ENCODE results near the gene DUS1L. TPM values are rescaled to one million over a fixed set of nuclear protein-coding genes. Genes with fewer than 3 reads are reported as not detected.

DUS1L gene
- polyA plus RNA-seq, 2 of the 4 experiments (the other 2 are of a cell fraction) = 48.1 to 83.6 TPM

DNA sequence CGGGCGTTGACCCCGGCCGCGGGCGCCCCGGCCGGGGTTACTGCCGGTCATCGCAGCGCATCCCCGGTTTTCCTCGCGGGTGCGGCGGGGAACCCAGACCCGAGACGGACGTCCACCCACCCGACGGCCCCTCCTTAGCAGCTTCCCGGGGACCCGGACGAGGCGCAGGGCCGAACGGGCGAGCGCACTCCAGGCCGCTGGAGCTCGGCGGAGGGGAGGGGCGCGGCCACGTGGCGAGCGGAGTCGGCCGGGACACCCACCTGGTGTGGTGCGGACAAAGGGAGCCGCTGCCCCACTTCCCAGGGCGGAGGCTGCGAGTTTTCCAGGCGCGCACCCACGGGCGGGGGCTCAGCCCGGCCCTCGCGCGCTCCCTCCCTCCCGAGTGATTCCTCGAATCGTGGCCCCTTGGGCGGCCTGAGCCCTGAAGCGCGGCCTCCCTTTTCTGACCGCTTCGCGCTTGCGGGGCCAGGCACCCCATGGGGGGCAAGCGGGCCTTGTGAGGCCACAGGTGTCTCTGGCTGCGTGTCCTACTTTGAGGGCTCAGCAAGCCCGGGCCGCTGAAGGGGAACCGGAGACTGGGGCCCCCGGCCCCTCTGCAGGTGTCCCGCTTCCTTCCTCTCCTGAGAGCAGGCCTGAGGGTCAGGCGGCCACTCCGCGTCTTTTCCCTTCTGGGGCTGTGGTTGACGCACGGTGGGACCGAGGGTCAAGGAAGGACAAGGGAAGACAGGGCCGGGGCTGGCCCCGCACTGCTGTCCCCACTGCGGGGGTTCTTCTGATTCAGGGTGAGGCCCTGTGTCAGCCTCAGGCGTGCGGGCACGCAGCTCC, 33.5 kb upstream of the DUS1L start (continued):
- TF ChIP-seq KDM1A (IDR thresholded peaks at IDR 0.05; ENCODE audit: low read depth) (no peak), FOSB (CRISPR knock-in tag; IDR thresholded peaks at IDR 0.05) (0 out of 2 replicates have a peak, but pooled peaks have one; percentile 24), RNF2 (IDR thresholded peaks at IDR 0.05; ENCODE audit: borderline replicate concordance, low read depth) (peak; percentile 63; the same call in 1 of the 2 replicates), TFCP2L1 (CRISPR knock-in tag; IDR thresholded peaks at IDR 0.05) (peak; percentile 95), JUN (IDR thresholded peaks at IDR 0.05) (no peak), RFX5 (IDR thresholded peaks at IDR 0.05) (no peak; the same call in 1 of the 2 replicates)
- TF ChIP-seq, protein P1, sequence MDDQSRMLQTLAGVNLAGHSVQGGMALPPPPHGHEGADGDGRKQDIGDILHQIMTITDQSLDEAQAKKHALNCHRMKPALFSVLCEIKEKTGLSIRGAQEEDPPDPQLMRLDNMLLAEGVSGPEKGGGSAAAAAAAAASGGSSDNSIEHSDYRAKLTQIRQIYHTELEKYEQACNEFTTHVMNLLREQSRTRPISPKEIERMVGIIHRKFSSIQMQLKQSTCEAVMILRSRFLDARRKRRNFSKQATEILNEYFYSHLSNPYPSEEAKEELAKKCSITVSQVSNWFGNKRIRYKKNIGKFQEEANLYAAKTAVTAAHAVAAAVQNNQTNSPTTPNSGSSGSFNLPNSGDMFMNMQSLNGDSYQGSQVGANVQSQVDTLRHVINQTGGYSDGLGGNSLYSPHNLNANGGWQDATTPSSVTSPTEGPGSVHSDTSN (IDR thresholded peaks at IDR 0.05) = no peak; the same call in 1 of the 2 replicates
- TF ChIP-seq, protein P2, sequence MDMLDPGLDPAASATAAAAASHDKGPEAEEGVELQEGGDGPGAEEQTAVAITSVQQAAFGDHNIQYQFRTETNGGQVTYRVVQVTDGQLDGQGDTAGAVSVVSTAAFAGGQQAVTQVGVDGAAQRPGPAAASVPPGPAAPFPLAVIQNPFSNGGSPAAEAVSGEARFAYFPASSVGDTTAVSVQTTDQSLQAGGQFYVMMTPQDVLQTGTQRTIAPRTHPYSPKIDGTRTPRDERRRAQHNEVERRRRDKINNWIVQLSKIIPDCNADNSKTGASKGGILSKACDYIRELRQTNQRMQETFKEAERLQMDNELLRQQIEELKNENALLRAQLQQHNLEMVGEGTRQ (IDR thresholded peaks at IDR 0.05) = peak; percentile 14; the same call in 1 of the 2 replicates

DNA sequence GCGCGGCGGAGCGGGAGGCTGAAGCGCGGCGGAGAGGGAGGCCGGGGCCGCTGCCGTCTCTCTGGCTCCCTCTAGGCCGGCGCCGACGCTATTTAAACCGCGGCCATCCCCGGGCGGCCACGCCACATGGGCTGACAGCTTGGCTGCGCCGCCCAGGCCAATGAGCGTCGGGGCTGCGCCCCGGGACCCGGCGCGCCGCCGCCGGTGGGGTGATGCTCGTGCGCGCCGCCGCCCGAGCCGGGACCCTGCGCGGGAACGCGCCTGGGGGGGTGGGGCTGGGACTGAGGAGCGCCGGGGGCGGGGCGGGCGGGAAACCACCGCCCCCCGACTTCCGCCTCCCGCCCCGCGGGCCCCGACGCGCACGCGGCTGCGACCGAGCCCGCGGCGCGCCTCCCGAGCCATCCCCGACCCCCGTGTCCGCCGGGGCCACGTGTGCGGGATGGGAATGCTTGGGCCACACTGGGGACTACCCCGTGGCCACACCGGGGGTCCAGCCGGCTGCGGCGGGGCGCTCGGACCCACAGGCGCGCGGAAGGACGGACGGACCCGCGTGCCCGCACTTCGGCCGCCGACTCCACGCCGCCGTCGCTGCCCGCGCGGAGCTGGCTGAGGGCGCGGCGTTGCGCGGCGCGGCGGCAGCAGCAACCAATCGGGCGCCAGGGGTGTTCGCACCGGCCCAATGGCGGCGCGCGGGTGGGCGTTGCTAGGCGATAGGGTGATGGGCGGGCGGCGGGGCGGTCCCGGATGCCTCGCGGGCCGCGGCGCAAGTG, 32.8 kb upstream of the DUS1L start, which contains the start of gene FASN:
FASN (minus strand) TSS at position 68 of the 770 bp plus-strand sequence. CDS start 1,791 bp downstream, outside the sequence.
- under 1% methylated on average over 22 of the region's 124 CpGs for WGBS (ENCODE audit: missing lambda C conversion rate)
- Histone ChIP-seq H3K4me2 (peak within 1 kb of the TSS; percentile 97), H3K4me1 (peaks cover 54% of the 10 kb centered on the region), H3K27ac (peak within 1 kb of the TSS; percentile 95 to 96), H3K9me3 (no peaks in the 10 kb centered on the region), H3K4me3 (peak within 1 kb of the TSS; percentile 91)
- CTCF ChIA-PET = interaction anchor here (0.7 to 1.7 kb wide), 12 partner anchors 9 to 161 kb away, joined by 3 to 10 read pairs (median 4); partner anchors contain the start of genes PYCR1 and RAC3
- FAIRE-seq (no peak), ATAC-seq (peak; percentile 72 to 75), DNase-seq (ENCODE audit: low read depth in 1 of 2, low spot score in 1 of 2) (peak; percentile 97 to 100)
- POLR2A ChIA-PET = interaction anchor here (0.6 to 2.9 kb wide), 27 partner anchors 8 to 200 kb away, joined by 3 to 33 read pairs (median 4); partner anchors contain the start of genes CENPX, DCXR, DUS1L and LRRC45
- TF ChIP-seq HOXB5 (CRISPR knock-in tag; IDR thresholded peaks at IDR 0.05) = peak; percentile 92
- no peak for TF ChIP-seq RNF2 (IDR thresholded peaks at IDR 0.05; ENCODE audit: borderline replicate concordance, low read depth)
- no peak for TF ChIP-seq RCOR1 (IDR thresholded peaks at IDR 0.05; ENCODE audit: low read depth, low read length)
- no peak for TF ChIP-seq TFCP2L1 (CRISPR knock-in tag; IDR thresholded peaks at IDR 0.05)
- TF ChIP-seq FOXS1 (CRISPR knock-in tag; IDR thresholded peaks at IDR 0.05) = peak; percentile 74; the same call in 1 of the 2 replicates
- TF ChIP-seq, protein P1 (IDR thresholded peaks at IDR 0.05) = peak; percentile 75
- peak; percentile 99 for TF ChIP-seq POLR2A (IDR thresholded peaks at IDR 0.05; ENCODE audit: low read length)
- TF ChIP-seq, protein P3, sequence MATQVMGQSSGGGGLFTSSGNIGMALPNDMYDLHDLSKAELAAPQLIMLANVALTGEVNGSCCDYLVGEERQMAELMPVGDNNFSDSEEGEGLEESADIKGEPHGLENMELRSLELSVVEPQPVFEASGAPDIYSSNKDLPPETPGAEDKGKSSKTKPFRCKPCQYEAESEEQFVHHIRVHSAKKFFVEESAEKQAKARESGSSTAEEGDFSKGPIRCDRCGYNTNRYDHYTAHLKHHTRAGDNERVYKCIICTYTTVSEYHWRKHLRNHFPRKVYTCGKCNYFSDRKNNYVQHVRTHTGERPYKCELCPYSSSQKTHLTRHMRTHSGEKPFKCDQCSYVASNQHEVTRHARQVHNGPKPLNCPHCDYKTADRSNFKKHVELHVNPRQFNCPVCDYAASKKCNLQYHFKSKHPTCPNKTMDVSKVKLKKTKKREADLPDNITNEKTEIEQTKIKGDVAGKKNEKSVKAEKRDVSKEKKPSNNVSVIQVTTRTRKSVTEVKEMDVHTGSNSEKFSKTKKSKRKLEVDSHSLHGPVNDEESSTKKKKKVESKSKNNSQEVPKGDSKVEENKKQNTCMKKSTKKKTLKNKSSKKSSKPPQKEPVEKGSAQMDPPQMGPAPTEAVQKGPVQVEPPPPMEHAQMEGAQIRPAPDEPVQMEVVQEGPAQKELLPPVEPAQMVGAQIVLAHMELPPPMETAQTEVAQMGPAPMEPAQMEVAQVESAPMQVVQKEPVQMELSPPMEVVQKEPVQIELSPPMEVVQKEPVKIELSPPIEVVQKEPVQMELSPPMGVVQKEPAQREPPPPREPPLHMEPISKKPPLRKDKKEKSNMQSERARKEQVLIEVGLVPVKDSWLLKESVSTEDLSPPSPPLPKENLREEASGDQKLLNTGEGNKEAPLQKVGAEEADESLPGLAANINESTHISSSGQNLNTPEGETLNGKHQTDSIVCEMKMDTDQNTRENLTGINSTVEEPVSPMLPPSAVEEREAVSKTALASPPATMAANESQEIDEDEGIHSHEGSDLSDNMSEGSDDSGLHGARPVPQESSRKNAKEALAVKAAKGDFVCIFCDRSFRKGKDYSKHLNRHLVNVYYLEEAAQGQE (IDR thresholded peaks at IDR 0.05) = no peak; the same call in 1 of the 2 replicates
- TF ChIP-seq, protein P4, sequence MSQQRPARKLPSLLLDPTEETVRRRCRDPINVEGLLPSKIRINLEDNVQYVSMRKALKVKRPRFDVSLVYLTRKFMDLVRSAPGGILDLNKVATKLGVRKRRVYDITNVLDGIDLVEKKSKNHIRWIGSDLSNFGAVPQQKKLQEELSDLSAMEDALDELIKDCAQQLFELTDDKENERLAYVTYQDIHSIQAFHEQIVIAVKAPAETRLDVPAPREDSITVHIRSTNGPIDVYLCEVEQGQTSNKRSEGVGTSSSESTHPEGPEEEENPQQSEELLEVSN (IDR thresholded peaks at IDR 0.05; ENCODE audit: borderline replicate concordance, low read depth) = peak; percentile 12; the same call in 1 of the 2 replicates
- no peak for TF ChIP-seq KDM1A (IDR thresholded peaks at IDR 0.05; ENCODE audit: low read depth)
- TF ChIP-seq RFX5 (IDR thresholded peaks at IDR 0.05) = peak; percentile 92
- TF ChIP-seq, protein P5, sequence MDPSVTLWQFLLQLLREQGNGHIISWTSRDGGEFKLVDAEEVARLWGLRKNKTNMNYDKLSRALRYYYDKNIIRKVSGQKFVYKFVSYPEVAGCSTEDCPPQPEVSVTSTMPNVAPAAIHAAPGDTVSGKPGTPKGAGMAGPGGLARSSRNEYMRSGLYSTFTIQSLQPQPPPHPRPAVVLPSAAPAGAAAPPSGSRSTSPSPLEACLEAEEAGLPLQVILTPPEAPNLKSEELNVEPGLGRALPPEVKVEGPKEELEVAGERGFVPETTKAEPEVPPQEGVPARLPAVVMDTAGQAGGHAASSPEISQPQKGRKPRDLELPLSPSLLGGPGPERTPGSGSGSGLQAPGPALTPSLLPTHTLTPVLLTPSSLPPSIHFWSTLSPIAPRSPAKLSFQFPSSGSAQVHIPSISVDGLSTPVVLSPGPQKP (IDR thresholded peaks at IDR 0.05; ENCODE audit: low read depth, low read length) = no peak
- TF ChIP-seq, protein P6, sequence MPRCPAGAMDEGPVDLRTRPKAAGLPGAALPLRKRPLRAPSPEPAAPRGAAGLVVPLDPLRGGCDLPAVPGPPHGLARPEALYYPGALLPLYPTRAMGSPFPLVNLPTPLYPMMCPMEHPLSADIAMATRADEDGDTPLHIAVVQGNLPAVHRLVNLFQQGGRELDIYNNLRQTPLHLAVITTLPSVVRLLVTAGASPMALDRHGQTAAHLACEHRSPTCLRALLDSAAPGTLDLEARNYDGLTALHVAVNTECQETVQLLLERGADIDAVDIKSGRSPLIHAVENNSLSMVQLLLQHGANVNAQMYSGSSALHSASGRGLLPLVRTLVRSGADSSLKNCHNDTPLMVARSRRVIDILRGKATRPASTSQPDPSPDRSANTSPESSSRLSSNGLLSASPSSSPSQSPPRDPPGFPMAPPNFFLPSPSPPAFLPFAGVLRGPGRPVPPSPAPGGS (IDR thresholded peaks at IDR 0.05) = peak; percentile 95
- TF ChIP-seq, protein P2 (IDR thresholded peaks at IDR 0.05) = no peak
- TF ChIP-seq ESRRA (IDR thresholded peaks at IDR 0.05; ENCODE audit: borderline replicate concordance, low read length) = no peak
- TF ChIP-seq CHD2 (IDR thresholded peaks at IDR 0.05; ENCODE audit: low read length, partially characterized antibody) = no peak
- TF ChIP-seq NR3C1 (IDR thresholded peaks at IDR 0.05) = no peak
- no peak for TF ChIP-seq HDAC2 (IDR thresholded peaks at IDR 0.05)
- no peak for TF ChIP-seq CHD4 (IDR thresholded peaks at IDR 0.05; ENCODE audit: borderline replicate concordance)
- TF ChIP-seq NFE2L2 (conservative IDR thresholded peaks at IDR 0.05; ENCODE audit: low read length) = no peak
